ENCODE data around the gene AS3MT.

DNA sequence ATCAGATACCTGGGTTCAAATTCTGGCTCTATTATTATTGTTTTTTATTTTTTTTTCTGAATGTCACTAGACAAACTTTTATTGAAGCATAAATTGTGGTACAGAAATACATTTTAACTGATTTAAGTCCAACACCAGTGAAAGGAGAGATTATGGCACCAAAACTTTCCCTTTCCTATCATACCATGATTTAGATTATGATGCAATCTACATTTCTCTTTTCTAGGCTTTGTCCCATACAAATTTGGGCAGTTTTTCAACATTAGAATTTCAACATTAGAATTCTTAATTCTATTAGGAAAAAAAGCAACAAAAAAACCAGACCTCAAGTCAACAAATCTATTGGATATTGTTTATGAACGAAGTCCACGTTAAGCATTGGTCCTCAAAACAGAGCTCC, 11.0 kb downstream of the AS3MT start:
- TF ChIP-seq, protein P1, sequence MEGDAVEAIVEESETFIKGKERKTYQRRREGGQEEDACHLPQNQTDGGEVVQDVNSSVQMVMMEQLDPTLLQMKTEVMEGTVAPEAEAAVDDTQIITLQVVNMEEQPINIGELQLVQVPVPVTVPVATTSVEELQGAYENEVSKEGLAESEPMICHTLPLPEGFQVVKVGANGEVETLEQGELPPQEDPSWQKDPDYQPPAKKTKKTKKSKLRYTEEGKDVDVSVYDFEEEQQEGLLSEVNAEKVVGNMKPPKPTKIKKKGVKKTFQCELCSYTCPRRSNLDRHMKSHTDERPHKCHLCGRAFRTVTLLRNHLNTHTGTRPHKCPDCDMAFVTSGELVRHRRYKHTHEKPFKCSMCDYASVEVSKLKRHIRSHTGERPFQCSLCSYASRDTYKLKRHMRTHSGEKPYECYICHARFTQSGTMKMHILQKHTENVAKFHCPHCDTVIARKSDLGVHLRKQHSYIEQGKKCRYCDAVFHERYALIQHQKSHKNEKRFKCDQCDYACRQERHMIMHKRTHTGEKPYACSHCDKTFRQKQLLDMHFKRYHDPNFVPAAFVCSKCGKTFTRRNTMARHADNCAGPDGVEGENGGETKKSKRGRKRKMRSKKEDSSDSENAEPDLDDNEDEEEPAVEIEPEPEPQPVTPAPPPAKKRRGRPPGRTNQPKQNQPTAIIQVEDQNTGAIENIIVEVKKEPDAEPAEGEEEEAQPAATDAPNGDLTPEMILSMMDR (IDR thresholded peaks at IDR 0.05; ENCODE audit: low read depth, low read length), result no peak
- TF ChIP-seq EZH2phosphoT487 (IDR thresholded peaks at IDR 0.05; ENCODE audit: low read depth), result no peak
